NCI-H345 (cell line): ENCODE data around the gene CFAP298.

Source experiments
- DNase-seq: peaks from one replicate; lab custom pipeline; 2025; lab: John Stamatoyannopoulos, UW

CFAP298 gene

GRCh38 chr21:32599091-32599490, 13.1 kb downstream of the CFAP298 start:
- DNase-seq: no peak

GRCh38 chr21:32597205-32597604, 15.0 kb downstream of the CFAP298 start:
- peak; percentile 29 for DNase-seq

DNA sequence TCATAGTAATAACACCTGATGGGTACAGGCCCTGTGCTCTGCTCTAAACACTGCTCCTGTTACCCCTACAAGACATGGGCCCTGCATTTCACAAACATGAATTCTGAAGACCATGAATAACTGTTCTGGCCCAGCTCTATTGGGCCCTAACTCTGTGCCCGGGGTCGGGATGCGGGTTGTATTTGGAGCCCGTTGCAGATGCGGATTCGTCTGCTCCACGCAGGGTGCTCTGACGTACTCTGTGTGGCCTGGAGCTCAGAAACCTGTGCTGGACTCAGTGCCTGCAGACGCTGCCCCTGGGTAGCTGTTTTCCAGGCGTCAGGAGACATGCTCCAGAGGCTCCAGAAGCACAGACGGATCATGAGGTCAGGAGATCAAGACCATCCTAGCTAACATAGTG, 16.7 kb downstream of the CFAP298 start:
- DNase-seq: no peak

DNA sequence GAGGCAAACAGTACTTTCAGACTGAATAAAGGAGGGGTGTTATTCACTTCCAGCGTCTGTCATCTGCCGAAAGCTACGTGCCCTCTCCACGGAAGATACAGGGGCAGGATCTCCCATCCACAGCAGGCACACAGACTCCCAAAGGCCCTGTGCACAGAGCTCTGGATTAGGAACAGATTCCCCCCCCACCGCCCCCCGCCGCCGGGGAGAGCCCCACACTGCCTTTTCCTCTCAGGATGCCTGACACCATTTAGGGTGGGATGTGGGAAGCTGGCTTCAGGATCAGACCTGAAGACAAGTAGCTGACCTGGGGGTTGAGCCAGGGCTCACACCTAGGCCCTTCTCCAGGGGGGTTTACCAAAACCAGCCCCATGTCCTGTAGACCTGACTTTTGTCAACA, 18.5 kb downstream of the CFAP298 start:
- no peak for DNase-seq

- DNase-seq: no peak
These were observed 19.2 kb downstream of the CFAP298 start for GRCh38 chr21:32592929-32593502.

DNA sequence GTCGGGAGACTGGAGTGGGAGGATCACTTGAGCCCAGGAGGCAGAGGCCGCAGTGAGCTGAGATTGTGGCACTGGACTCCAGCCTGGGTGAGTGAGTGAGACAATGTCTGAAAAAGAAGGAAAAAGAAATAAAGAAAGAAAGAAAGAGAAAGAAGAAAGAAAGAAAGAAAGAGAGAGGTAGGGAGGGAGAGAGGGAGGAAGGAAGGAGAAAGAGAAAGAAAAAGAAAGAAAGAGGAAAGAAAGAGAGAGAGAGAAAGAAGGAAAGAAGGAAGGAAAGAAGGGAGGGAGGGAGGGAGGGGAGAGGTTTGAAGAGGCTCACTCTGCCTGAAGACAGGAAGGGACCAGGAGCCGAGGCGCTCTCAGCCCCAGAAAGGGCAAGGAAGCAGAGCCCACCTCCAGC, 22.0 kb downstream of the CFAP298 start:
- DNase-seq: no peak

DNA sequence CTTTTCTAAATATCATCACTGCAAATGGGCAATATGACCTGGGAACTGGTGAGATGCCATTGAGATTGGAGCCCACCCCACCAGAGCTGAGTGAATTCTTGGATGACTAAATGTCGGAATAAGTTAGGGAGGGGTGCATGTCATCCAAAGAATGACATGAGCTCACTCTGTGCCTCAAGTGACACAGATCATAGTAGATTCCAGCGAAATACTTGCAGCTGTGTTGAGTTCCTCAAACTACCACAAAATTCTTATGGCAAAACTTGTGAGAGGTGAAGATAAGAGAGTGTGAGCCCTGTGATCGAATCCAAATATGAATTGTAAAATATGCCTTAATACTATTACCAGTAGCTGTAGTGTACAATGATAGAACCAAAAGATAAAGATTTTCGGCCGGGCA, 24.5 kb downstream of the CFAP298 start:
- DNase-seq: no peak

GRCh38 chr21:32587120-32587519, 25.1 kb downstream of the CFAP298 start:
- DNase-seq: no peak

- no peak for DNase-seq
These were observed 26.2 kb downstream of the CFAP298 start for GRCh38 chr21:32585970-32586369.

DNA sequence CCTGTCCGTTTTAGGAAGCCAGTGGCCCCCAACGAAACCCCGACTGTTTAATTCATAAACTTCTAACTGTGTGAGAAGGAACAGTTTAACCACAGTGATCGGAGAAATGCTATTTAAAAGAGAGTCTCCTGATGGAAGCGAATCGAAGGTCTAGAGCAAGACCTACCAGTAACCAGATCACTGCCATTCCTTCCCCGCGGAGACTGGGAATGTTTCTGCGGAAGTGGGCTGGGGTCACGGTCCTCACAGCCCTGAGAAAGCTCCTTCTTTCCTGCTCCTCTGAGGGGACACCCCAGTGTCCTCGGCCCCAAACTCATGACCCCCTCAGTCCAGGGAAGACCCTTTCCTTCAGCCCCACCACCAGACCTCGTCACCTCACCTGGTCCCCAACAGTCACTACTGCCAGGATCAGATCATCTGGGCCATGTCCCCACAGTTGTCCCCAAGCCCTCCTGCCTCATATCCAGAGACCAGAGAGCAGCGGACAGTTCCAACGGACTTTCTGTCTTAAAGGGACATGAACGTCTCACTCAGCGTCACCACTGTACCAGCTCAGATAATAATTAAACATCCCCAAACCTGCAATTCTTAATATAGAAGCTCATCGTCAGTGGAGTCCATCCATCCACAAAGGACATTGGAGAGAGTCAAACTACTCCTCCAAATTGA, 27.0 kb downstream of the CFAP298 start, which contains the start of gene TCP10L:
TSS of gene TCP10L (minus strand) at position 482 of the 669 bp plus-strand sequence. CDS start 1,219 bp downstream, outside the sequence.
- DNase-seq: no peak

- DNase-seq: no peak
These were observed 27.7 kb downstream of the CFAP298 start for GRCh38 chr21:32584472-32584871.

DNA sequence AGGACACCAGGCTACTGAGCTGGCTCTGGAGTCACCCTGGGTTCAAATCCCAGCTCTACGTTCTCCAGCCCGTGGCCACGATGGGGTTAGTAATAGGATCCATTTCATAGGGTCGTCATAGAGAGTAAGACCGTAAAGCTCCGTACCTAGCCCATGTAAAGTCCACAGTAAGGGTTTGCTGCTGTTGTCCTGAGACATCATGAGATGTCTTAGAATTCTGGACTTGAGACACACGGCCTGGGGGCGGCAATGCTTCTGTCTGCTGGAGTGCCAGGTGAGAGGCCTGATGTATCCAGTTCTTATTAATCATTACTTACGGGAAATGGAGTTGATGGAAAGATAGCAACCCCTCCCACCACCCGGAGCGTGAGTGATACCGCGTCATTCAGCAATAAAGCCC, 30.4 kb downstream of the CFAP298 start:
- DNase-seq: no peak

DNA sequence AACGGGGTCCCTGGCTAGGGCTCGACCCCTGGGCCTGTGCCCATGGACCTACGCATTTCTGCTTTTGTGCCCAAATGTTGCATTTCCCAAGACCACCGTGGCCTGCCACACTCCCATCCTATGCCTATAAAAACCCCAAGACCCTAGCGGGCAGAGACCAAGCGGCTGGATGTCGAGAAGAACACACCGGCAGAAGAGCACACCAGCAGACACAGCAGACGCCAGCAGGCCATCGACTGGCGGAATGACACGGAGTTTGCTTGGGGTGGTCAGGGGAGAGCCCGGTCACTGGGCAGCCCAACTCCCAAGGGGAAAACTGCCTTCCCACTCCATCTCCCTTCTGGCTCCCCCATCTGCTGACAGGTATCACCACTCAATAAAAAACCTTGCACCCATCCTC, 31.2 kb downstream of the CFAP298 start:
- no peak for DNase-seq

DNA sequence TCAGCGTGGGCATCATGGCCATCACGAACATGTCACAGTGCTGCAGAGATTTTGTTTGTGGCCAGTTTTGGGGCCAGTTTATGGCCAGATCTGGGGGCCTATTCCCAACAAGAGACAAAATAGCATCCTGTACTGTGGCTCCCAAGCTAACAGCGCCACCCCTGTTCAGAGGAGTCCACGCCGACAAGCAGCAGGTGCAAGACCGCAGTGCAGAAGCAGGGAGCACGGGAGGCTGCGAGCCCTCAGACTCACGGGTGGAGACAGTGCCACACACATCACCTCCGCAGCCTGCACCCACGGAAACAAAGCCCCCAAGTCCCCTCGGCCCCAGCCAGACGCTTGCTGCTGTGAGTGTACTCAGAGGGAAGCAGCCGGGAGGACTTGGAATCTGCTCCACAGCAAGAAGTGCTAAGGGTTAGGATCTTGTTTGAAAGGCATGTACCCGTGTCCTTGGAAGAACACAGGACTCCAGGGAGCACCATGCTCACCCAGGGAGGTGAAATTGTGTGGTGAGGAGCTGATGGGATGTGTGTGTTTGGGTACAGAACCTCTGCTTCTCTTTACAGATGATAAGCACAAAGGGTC, 34.0 kb downstream of the CFAP298 start:
- DNase-seq: no peak

- DNase-seq: no peak
These were observed 36.2 kb downstream of the CFAP298 start for GRCh38 chr21:32576011-32576410.

DNA sequence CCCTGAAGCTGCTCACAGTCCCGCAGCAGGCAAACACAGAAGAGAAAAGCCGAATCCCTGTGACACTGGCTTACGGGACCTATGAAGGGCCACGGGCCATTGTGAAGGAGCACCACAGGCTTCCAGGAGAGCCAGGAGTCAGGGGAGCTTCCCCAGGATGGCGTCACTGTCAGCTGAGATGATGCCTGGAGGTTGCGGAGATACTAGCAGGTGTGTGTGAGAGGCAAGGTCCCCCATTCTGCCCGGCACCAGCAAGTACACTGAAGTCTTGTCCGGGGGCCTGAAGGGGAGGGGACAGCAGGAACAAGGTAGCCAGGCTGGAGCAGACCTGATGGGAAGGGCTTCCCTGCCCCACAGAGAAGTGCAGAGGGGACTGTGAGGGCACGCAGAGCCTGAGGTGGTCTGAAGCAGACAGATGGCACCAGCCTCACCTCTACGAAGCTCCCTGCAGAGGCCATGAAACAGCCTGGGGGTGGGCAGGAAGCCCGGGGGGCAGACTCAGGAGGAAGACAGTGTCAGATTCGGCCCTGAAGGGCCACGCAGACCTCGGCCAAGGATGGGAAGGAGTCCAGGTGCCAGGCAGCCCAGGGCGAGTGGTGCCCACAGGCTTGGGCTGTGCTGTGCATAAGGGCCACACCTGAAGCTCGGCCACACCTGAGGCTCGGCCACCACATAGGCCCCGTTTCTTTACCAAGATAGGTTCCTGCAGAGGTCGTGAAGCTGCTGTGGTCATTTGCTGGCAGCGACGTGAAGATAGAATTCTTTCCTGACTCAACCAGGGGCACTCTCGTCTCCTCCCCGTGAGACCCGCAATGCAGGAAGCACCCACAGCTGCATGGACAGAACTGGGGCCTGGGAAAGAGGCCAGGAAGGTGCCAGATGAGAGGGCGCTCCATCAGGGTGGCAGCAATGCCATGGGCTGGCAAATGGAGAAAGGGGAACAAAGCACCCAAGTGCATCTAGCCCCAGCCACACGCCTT, 36.9 kb downstream of the CFAP298 start:
- no peak for DNase-seq

DNA sequence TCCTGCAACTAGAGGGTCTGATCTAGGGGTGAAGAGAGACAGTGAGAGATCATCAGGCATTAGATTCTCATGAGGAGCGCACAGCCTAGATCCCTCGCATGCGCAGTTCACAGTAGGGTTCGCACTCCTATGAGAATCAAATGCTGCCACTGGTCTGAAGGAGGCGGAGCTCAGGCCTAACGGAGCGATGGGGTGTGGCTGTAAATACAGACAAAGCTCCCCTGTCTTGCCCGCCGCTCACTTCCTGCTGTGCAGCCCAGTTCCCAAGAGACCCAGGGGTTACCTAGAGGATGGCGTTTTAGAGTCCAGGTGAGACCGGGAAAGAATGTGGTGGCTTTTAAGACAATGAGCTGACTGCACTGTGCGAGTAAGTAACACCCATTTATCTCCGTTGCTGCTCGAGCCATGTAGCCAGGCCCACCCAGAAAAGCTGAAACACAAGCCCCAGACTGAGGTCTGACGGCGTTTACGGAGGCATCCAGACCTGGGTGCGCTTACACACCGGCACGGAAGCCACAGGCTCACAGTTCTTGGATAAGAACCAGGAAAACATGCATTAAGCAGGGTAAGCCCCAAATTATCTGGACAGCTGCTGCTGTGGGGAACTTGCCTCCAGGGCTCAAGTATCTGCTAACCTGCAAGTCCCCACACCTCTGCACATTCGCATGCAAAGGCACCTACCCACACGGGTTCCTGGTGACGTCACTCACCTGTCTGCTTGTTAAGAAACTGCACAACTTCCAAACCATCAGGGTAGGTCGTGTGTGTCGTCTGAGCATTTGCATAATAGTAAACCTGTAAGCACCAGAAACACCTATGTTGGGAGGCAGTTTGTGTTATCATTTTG, 39.4 kb downstream of the CFAP298 start:
- DNase-seq: peak; percentile 81

- no peak for DNase-seq
These were observed 41.7 kb downstream of the CFAP298 start for GRCh38 chr21:32570456-32570855.

- DNase-seq: peak; percentile 90
These were observed 42.6 kb downstream of the CFAP298 start for GRCh38 chr21:32569261-32570230.

DNA sequence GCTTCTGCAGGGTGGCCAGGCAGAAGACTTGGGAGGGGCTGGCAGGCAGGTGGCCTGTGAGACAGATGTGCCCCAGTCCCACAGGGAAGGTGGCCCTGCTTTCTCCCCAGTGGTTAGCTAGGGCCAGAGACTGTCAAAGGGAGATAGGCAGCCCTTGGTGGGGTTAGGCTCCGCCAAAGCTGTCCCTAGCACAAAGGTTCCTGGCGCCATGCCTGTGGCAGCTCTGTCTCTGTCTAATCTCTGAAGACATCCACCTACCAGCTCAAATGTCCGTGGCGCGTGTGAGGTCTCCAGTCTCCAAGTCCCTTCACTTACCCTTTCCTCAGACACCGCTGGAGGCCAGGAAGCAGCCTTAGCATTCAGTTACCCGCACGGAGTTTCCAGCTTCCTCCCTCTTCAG, 44.6 kb downstream of the CFAP298 start:
- DNase-seq: no peak
